ENCODE measurements around the gene ALOX5. TPM values are rescaled to one million over a fixed set of nuclear protein-coding genes. Genes with fewer than 3 reads are reported as not detected.

ALOX5 gene
- total and polyA plus RNA-seq, 2 of the 4 experiments (the other 2 are of a cell fraction) = not detected

DNA sequence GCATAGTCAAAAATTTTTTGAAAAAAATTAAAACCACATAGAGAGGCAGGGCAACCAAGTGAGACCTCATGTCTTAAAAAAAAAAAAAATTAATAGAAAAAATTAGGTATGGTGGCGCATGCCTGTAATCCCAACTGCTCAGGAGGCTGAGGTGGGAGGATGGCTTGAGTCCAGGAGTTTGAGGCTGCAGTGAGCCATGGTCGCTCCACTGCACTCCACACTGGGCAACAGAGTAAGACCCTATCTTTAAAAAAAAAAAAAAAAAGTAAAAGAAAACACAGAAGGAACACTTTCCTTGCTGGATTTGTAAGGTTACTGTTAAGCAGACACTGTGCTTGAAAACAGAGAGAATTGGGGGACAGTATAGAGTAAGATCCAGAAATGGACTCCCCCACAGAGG is 58.1 kb downstream of the ALOX5 start:
- POLR2A ChIA-PET (ENCODE audit: unreplicated experiment) = no interaction called here

More for the DNA sequence above, 58.1 kb downstream of the ALOX5 start:
- no peaks in the 10 kb centered on the region for H3K36me3 ChIP-seq (ENCODE audit: control insufficient read depth, insufficient read depth, low read length)
- no TSS peak for BruUV-seq (replicated peaks)
- no peak overlapping the region for H3K4ac ChIP-seq (ENCODE audit: low read depth, low read length)
- H3K9me1 ChIP-seq (ENCODE audit: insufficient read depth, low read length) = no peaks in the 10 kb centered on the region
- WGBS, 2 experiments (ENCODE audit: extremely low coverage in 2 of 2, insufficient read length in 1 of 2) = no CpG with 5 or more reads among the region's 2 CpGs
- TF ChIP-seq NFE2L2 (IDR thresholded peaks at IDR 0.05; ENCODE audit: low read depth, low read length) = no peak
- TF ChIP-seq, protein P1, sequence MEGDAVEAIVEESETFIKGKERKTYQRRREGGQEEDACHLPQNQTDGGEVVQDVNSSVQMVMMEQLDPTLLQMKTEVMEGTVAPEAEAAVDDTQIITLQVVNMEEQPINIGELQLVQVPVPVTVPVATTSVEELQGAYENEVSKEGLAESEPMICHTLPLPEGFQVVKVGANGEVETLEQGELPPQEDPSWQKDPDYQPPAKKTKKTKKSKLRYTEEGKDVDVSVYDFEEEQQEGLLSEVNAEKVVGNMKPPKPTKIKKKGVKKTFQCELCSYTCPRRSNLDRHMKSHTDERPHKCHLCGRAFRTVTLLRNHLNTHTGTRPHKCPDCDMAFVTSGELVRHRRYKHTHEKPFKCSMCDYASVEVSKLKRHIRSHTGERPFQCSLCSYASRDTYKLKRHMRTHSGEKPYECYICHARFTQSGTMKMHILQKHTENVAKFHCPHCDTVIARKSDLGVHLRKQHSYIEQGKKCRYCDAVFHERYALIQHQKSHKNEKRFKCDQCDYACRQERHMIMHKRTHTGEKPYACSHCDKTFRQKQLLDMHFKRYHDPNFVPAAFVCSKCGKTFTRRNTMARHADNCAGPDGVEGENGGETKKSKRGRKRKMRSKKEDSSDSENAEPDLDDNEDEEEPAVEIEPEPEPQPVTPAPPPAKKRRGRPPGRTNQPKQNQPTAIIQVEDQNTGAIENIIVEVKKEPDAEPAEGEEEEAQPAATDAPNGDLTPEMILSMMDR (conservative IDR thresholded peaks at IDR 0.05; ENCODE audit: low read depth, low read length) = no peak
- no peak for TF ChIP-seq BHLHE40 (IDR thresholded peaks at IDR 0.05; ENCODE audit: low read depth, low read length)
- H3K9me3 ChIP-seq (ENCODE audit: control insufficient read depth, insufficient read depth, low read length) = no peaks in the 10 kb centered on the region
- H4K5ac ChIP-seq (ENCODE audit: low read depth, low read length) = no peak overlapping the region
- no peaks in the 10 kb centered on the region for H3K4me1 ChIP-seq (ENCODE audit: control insufficient read depth, insufficient read depth, low read length)
- H3K4me3 ChIP-seq (ENCODE audit: insufficient read depth, low read depth, low read length) = no peak overlapping the region
- H3K23ac ChIP-seq (ENCODE audit: low read depth, low read length) = no peak overlapping the region
- H3K27ac ChIP-seq (ENCODE audit: insufficient read depth, low read length) = no peak overlapping the region
- H2BK15ac ChIP-seq (ENCODE audit: low read depth, low read length) = no peak overlapping the region
- H2AK9ac ChIP-seq (replicated peaks; ENCODE audit: low read depth, low read length, poor library complexity) = no peak overlapping the region
- no peak for DNase-seq
- H2BK20ac ChIP-seq (ENCODE audit: low read depth, low read length) = no peak overlapping the region
- H4K91ac ChIP-seq (ENCODE audit: insufficient read depth, low read depth, low read length) = no peak overlapping the region
- H2BK120ac ChIP-seq (ENCODE audit: low read depth, low read length) = no peak overlapping the region
- H4K8ac ChIP-seq (ENCODE audit: low read depth in 2 of 2, low read length in 2 of 2) = no peak overlapping the region
- no peak overlapping the region for H2AK5ac ChIP-seq (ENCODE audit: low read depth, low read length)
- H2BK5ac ChIP-seq (ENCODE audit: low read depth, low read length, poor library complexity, severe bottlenecking) = no peak overlapping the region
- H4K20me1 ChIP-seq (ENCODE audit: insufficient read depth, low read length) = no peaks in the 10 kb centered on the region
- H3K4me2 ChIP-seq (ENCODE audit: low read depth, low read length) = no peak overlapping the region
- H3K27me3 ChIP-seq (ENCODE audit: control insufficient read depth, insufficient read depth, low read length) = peaks cover 35% of the 10 kb centered on the region
- intact Hi-C loops (cut with micrococcal nuclease) (no loop called here), dilution Hi-C loops (cut with HindIII; ENCODE audit: low sequenced_read_pairs, unreplicated experiment) (no loop called here), in situ Hi-C loops (cut with MboI; ENCODE audit: low sequenced_read_pairs) (no loop called here)
- CTCF ChIA-PET = no interaction called here
- no peak for ATAC-seq (ENCODE audit: low read depth)
- H2AFZ ChIP-seq (replicated peaks; ENCODE audit: low read length, poor library complexity) = no peak overlapping the region
- H3K18ac ChIP-seq (ENCODE audit: low read depth, low read length) = no peak overlapping the region
- H3K14ac ChIP-seq (replicated peaks; ENCODE audit: low read depth, low read length) = no peak overlapping the region
- H3K9ac ChIP-seq (ENCODE audit: low read depth, low read length) = no peak overlapping the region
- H3K79me1 ChIP-seq (ENCODE audit: low read depth in 1 of 2, low read length in 2 of 2) = no peaks in the 10 kb centered on the region
- H3K56ac ChIP-seq (ENCODE audit: extremely low read depth, insufficient read depth, low read length) = no peak overlapping the region

Data from IMR-90 (cell line).